Gastroesophageal sphincter (tissue), 2 donors: ENCODE results near the gene PHLPP1.

Source experiments
- EP300 ChIP-seq: sonication (generic); formaldehyde crosslinking; IDR thresholded peaks from one replicate; pipeline ENCODE4 v1.6.1; 2017; ENCODE audit warnings: antibody characterized with exemption, mild to moderate bottlenecking
- POLR2A ChIP-seq, 2 donors: fragments of 450-650 bp; IDR thresholded peaks; one replicate each; pipeline ENCODE4 v1.6.1; 2017; ENCODE audit warnings: antibody characterized with exemption in 2 of 2, mild to moderate bottlenecking in 2 of 2, moderate library complexity in 1 of 2
- POLR2AphosphoS5 ChIP-seq: sonication (generic); formaldehyde crosslinking; IDR thresholded peaks from one replicate; pipeline ENCODE4 v1.6.1; 2017; ENCODE audit warnings: antibody characterized with exemption

DNA sequence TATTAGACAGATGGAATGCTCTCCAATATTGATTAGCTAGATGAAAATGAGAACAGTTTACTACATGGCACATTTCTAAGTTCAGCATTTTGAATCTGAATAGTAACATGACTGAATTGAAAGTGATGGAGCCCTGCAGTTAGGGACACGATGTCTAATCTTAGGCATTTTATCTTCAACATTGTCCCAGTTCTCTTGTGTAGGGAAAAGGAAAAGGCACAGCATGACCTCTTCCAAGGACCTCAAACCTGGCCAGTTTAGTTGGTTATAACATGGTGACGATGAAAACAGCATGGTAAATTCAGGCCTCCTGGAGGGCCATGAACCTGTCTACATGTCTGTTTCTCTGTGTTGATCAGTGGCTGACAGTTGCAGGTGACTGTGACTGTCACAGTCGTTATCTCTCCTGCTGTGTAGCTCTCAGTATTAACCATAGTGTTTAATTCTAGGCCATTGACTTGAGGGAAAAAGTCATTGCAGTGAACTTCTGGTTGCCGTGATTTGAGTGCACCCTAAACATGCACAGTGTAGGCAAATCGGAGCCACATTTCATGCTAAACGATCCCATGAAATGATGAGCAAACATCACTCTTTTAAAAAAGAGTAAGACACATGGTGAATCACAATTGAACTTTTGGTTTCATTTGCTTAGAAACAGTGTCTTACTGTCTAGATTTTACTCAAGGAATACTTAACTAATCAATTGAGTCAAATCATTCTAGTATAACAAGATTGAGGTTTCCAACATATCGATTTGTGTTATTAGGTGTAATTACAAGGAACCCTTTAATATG is 129.7 kb downstream of the PHLPP1 start:
- TF ChIP-seq POLR2AphosphoS5 (no peak), EP300 (no peak), POLR2A (IDR thresholded peaks at IDR 0.05) (no peak)
